Limb (tissue), 2 donors: ENCODE measurements around the gene SARS1.
"Not testable (repeated sequence)": the region's sequence is repeated elsewhere in the genome, so short reads cannot be mapped to it uniquely, and the experiment has no call there.

ENCODE experiments used
- DNase-seq, 2 donors: peaks; one replicate each; pipeline ENCODE4 v3.0.0-alpha.2; 2016; ENCODE audit errors: extremely low spot score in 2 of 2

SARS1 gene

GRCh38 chr1:109213824-109214693 is at the start of gene SARS1:
Gene SARS1, plus strand, starts transcription at chr1:109213918. Its CDS starts 75 bp downstream, at chr1:109213993.
- peak; percentile 92 to 94 for DNase-seq

- DNase-seq = no peak
These were observed 49.2 kb upstream of the SARS1 start for GRCh38 chr1:109164538-109164937.

GRCh38 chr1:109167001-109167506 is 46.7 kb upstream of the SARS1 start:
- DNase-seq = peak in 1 of 2 donors; percentile 13

GRCh38 chr1:109170035-109170764 is 43.5 kb upstream of the SARS1 start:
- no peak for DNase-seq

GRCh38 chr1:109171646-109172045 is 42.1 kb upstream of the SARS1 start:
- no peak for DNase-seq

GRCh38 chr1:109176349-109176748 is 37.4 kb upstream of the SARS1 start:
- not testable (repeated sequence) for DNase-seq

GRCh38 chr1:109180715-109181084 is 33.0 kb upstream of the SARS1 start:
- not testable (repeated sequence) for DNase-seq

- no peak for DNase-seq
These were observed 32.5 kb upstream of the SARS1 start for GRCh38 chr1:109181085-109181806.

GRCh38 chr1:109181807-109182163 is 31.9 kb upstream of the SARS1 start:
- no peak for DNase-seq

GRCh38 chr1:109183058-109183738 is 30.5 kb upstream of the SARS1 start:
- DNase-seq = no peak

- no peak for DNase-seq
These were observed 29.0 kb upstream of the SARS1 start for GRCh38 chr1:109184687-109185086.

- DNase-seq = no peak
These were observed 28.4 kb upstream of the SARS1 start for GRCh38 chr1:109185357-109185756.

- DNase-seq = no peak
These were observed 27.6 kb upstream of the SARS1 start for GRCh38 chr1:109185990-109186732.

GRCh38 chr1:109186733-109187086 is 27.0 kb upstream of the SARS1 start:
- no peak for DNase-seq

GRCh38 chr1:109187127-109187526 is 26.6 kb upstream of the SARS1 start:
- DNase-seq = no peak

- DNase-seq = no peak
These were observed 25.5 kb upstream of the SARS1 start for GRCh38 chr1:109188200-109188599.

GRCh38 chr1:109188781-109189180 is 24.9 kb upstream of the SARS1 start:
- DNase-seq = no peak

- DNase-seq = no peak
These were observed 23.5 kb upstream of the SARS1 start for GRCh38 chr1:109190189-109190588.

GRCh38 chr1:109191377-109191776 is 22.3 kb upstream of the SARS1 start:
- no peak for DNase-seq

GRCh38 chr1:109191891-109192290 is 21.8 kb upstream of the SARS1 start:
- no peak for DNase-seq

GRCh38 chr1:109192433-109192832 is 21.3 kb upstream of the SARS1 start:
- DNase-seq = no peak
